ENCODE results near the gene KCNC1. TPM values are rescaled to one million over a fixed set of nuclear protein-coding genes. Genes with fewer than 3 reads are reported as not detected.

Gene KCNC1
- polyA plus RNA-seq, 1 donor from 2014 or later, result 8.9 TPM

DNA sequence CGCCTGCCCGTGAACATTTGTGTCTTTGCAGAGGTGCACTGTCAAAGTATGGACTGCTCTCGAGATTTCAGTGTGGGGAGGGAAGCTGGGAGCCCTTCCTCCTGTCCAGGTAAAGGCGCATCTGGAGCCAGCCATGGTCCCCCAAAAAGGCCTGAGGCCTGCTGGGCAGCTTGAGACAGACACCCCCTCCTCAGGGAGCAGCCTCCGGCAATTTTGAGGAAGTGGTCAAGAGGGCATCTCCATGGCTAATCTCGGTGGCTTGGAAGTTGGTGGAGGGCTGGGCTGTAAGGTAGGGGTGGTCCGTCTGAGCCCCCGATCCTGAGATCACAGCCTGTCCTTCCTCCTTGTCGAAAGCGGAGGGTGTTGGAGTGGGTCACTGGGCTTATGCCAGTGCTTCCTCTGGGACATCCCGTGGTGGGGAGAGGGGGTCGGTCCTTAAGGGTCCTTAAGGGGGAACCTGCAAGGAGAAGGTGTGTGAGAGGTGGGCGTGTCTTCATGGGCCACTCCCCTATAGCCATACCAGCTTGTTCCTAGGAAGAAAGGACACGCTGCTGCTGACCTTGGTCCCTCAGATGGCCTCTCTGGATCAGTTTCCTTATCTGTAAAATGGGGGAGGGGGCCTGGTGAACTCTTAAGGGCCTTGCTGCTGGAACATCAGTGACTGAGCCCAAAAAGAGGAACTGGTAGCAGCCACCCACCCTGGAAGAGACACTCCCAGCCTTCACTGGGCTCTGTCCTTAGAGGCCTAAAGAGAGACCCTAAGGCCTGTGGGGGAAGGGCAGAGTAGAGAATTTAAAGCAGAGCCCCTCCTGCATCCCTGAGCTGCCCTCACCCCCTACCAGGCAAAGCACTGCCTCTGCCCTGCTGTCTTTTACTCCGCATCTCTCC is 2.6 kb downstream of the KCNC1 start:
- no peaks in the 10 kb centered on the region for H3K9me3 ChIP-seq (ENCODE audit: low read length)
- peak overlapping the region; percentile 84 for H3K4me2 ChIP-seq (ENCODE audit: low read length)
- no peaks in the 10 kb centered on the region for H3K9me2 ChIP-seq (ENCODE audit: insufficient read depth, low read length)
- TF ChIP-seq MXI1 (conservative IDR thresholded peaks at IDR 0.05; ENCODE audit: poor library complexity, severe bottlenecking) (no peak), POLR2AphosphoS5 (IDR thresholded peaks at IDR 0.05) (no peak)
- TF ChIP-seq, protein P1, sequence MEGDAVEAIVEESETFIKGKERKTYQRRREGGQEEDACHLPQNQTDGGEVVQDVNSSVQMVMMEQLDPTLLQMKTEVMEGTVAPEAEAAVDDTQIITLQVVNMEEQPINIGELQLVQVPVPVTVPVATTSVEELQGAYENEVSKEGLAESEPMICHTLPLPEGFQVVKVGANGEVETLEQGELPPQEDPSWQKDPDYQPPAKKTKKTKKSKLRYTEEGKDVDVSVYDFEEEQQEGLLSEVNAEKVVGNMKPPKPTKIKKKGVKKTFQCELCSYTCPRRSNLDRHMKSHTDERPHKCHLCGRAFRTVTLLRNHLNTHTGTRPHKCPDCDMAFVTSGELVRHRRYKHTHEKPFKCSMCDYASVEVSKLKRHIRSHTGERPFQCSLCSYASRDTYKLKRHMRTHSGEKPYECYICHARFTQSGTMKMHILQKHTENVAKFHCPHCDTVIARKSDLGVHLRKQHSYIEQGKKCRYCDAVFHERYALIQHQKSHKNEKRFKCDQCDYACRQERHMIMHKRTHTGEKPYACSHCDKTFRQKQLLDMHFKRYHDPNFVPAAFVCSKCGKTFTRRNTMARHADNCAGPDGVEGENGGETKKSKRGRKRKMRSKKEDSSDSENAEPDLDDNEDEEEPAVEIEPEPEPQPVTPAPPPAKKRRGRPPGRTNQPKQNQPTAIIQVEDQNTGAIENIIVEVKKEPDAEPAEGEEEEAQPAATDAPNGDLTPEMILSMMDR (IDR thresholded peaks at IDR 0.05; ENCODE audit: poor library complexity, severe bottlenecking), result no peak
- H4K20me1 ChIP-seq (ENCODE audit: insufficient read depth), result no peaks in the 10 kb centered on the region
- no peak overlapping the region for H2AFZ ChIP-seq (ENCODE audit: low read depth, low read length)
- H3K4me3 ChIP-seq (ENCODE audit: low read length), result peak overlapping the region; percentile 99
- peak overlapping the region; percentile 77 for H3K9ac ChIP-seq (ENCODE audit: low read length)
- H3K79me2 ChIP-seq (replicated peaks; ENCODE audit: insufficient read depth, low read length), result peaks cover 35% of the 10 kb centered on the region
- no peaks in the 10 kb centered on the region for H3K36me3 ChIP-seq (ENCODE audit: insufficient read depth, low read length)
- H3K27me3 ChIP-seq (ENCODE audit: insufficient read depth, low read depth, low read length), result no peaks in the 10 kb centered on the region
- no peaks in the 10 kb centered on the region for H3F3A ChIP-seq (ENCODE audit: insufficient read depth, low read length, poor library complexity, severe bottlenecking)
- H3K27ac ChIP-seq (ENCODE audit: low read length), result no peak overlapping the region

DNA sequence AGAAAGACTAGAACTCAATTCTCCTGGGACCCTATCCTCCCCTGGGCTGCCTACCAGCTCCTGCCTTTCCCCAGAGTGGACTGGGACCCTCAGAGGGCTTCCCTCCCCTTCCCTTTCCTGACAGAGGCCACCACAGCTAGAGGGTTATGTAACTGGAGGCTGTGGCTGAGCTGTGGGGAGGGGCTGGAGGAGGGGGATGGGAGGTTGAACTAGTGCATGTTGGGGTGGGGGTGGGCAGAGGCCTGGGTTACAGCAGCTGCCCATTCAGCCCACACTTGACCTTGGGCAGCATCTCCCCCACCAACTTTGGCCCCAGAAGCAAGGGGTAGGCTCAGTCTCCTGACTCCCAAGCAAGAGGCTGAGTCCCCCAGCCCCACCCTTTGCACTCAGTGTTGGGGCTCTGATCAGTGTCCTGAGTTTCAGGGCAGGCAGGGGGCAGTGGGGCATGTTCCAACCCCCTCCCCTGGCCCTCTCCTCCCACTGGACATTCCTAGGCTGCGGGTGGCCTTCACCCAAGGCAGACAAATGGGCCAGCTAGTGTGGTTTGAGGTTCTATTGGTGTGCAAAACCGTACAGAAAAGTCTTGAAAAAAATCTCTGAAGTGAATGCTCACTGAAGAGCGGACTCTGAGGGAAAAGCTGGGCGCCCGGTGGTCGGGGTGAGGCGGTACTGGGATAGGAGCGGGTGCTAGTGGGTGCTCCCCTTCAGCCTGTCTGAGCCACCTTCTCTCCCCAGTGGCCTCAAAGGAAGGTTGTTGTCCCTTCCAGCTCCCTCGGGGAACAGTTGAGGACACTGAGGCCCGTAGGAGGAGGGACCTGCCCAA is 3.8 kb downstream of the KCNC1 start:
- TF ChIP-seq POLR2AphosphoS5 (IDR thresholded peaks at IDR 0.05) (no peak), EP300 (conservative IDR thresholded peaks at IDR 0.05; ENCODE audit: poor library complexity, severe bottlenecking) (no peak), TAF1 (IDR thresholded peaks at IDR 0.05; ENCODE audit: low read depth) (no peak), MXI1 (conservative IDR thresholded peaks at IDR 0.05; ENCODE audit: poor library complexity, severe bottlenecking) (no peak), EZH2 (IDR thresholded peaks at IDR 0.05; ENCODE audit: borderline replicate concordance, insufficient read depth, low read length, poor library complexity, severe bottlenecking) (no peak), RAD21 (conservative IDR thresholded peaks at IDR 0.05) (no peak), SMC3 (conservative IDR thresholded peaks at IDR 0.05; ENCODE audit: poor library complexity) (no peak)
- TF ChIP-seq, protein P2, sequence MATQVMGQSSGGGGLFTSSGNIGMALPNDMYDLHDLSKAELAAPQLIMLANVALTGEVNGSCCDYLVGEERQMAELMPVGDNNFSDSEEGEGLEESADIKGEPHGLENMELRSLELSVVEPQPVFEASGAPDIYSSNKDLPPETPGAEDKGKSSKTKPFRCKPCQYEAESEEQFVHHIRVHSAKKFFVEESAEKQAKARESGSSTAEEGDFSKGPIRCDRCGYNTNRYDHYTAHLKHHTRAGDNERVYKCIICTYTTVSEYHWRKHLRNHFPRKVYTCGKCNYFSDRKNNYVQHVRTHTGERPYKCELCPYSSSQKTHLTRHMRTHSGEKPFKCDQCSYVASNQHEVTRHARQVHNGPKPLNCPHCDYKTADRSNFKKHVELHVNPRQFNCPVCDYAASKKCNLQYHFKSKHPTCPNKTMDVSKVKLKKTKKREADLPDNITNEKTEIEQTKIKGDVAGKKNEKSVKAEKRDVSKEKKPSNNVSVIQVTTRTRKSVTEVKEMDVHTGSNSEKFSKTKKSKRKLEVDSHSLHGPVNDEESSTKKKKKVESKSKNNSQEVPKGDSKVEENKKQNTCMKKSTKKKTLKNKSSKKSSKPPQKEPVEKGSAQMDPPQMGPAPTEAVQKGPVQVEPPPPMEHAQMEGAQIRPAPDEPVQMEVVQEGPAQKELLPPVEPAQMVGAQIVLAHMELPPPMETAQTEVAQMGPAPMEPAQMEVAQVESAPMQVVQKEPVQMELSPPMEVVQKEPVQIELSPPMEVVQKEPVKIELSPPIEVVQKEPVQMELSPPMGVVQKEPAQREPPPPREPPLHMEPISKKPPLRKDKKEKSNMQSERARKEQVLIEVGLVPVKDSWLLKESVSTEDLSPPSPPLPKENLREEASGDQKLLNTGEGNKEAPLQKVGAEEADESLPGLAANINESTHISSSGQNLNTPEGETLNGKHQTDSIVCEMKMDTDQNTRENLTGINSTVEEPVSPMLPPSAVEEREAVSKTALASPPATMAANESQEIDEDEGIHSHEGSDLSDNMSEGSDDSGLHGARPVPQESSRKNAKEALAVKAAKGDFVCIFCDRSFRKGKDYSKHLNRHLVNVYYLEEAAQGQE (IDR thresholded peaks at IDR 0.05; ENCODE audit: borderline replicate concordance), result no peak
- TF ChIP-seq, protein P1 (IDR thresholded peaks at IDR 0.05; ENCODE audit: poor library complexity, severe bottlenecking), result no peak
- Histone ChIP-seq H3K79me2 (replicated peaks; ENCODE audit: insufficient read depth, low read length) (peaks cover 35% of the 10 kb centered on the region), H3K9me2 (ENCODE audit: insufficient read depth, low read length) (no peaks in the 10 kb centered on the region), H4K20me1 (ENCODE audit: insufficient read depth) (peaks cover 3% of the 10 kb centered on the region), H3K9me3 (ENCODE audit: low read length) (no peaks in the 10 kb centered on the region), H3K4me2 (ENCODE audit: low read length) (peak overlapping the region; percentile 84), H3K27me3 (ENCODE audit: insufficient read depth, low read depth, low read length) (no peaks in the 10 kb centered on the region), H3K9ac (ENCODE audit: low read length) (peak overlapping the region; percentile 77), H3K27ac (ENCODE audit: low read length) (peak overlapping the region; percentile 71), H2AFZ (ENCODE audit: low read depth, low read length) (no peak overlapping the region), H3K4me3 (ENCODE audit: low read length) (peak overlapping the region; percentile 99), H3K36me3 (ENCODE audit: insufficient read depth, low read length) (no peaks in the 10 kb centered on the region), H3F3A (ENCODE audit: insufficient read depth, low read length, poor library complexity, severe bottlenecking) (no peaks in the 10 kb centered on the region)
